NCI-H748 (cell line): Measurements from ENCODE around the gene CSMD2.
"Not testable (repeated sequence)": the region's sequence is repeated elsewhere in the genome, so short reads cannot be mapped to it uniquely, and the experiment has no call there.

Experiments used
- DNase-seq: peaks from one replicate; lab custom pipeline; 2025; ENCODE audit not compliant: unreplicated experiment; lab: John Stamatoyannopoulos, UW

CSMD2 gene

DNA sequence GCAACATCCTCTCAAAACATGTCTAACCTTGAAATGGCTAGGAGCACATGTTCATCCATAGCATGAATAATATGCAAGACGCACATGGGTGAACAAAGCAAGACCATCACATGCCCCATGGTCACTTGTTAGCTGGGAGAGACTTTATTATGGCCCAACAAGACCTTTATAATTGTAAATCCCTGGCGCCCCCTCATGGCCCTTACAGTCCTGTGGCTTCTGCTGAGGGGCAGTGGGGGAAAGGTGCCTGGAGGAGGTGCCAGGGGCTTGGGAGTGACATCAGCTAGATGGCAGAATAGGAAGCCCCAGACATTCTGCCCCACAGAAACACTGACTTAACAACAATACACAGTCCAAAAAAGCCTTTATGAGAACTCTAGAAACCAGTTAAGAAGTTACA is 51.7 kb downstream of the CSMD2 start:
- DNase-seq = peak; percentile 30

DNA sequence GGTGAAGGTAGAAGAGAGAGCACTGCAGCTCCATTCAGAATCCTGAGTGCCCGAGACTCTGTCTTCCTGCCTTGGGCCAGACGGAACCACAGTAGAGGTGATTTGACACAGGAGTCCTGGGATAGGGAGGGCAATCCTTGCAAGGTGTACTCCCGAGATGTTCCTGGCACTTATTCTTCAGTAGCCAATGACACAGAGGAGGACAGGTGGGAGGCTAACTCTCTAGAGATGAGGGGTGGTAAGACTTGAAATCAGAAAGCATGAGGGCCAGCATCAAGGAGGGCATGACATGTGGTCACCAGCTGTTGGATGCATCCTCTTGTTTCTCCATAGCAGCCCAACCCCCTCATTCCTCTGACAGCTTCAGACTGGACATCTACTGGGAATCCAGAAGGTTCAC is 56.3 kb downstream of the CSMD2 start:
- DNase-seq = no peak

DNA sequence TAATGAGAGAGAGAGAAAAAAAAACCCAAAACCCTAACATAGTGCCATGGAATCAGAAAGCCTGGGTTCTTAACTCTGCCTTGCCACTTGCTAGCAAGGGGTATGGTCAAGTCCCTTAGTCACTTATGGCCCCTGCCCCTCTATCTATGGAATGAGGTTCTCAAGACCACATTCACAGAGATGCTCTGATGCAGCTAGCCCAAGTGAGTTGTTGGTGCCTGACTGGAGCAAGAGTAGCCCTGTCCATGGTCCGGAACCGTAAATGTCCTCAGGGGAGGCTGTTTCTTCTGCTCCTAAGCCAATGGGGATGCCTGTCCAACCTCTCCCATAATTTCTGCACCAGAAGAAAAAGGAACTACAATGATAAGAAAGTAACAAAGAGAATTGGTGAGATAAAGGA is 56.8 kb downstream of the CSMD2 start:
- no peak for DNase-seq

DNA sequence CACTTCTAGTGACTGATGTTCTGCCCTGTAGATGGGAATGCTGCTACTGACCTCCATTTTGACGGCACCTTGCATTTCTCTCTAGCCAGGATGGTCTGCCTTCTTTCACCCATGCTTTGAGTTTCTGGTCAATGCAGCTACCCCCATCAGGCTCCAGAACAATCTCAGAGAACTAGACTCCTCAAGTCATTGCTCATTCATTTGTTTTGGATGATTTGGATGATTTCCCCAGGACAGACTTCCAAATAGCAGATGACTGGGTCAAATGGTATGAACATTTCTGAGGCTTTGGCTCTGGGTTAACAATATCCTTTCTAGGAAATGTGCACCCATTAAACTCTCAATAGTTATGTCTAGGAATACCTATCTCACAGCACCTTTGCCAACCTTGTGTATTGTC is 63.9 kb downstream of the CSMD2 start:
- DNase-seq = no peak

DNA sequence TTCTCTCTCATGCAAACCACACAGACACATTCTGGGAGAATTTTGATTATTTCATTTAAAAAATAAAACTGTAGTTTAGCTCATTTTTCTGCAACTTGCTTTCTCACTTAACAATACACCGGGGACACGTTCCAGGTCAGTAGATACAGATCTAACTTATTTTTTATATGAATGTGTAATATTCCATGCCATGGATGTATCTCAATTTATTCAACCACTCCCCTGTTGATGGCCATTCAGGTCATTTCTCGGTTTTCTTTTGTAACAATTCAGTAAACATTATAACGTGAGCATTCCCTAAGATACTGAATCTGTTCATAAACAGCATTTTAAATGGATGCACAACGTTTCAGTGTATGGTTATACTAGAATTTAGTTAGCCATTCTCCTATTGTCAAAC is 64.7 kb downstream of the CSMD2 start:
- no peak for DNase-seq

DNA sequence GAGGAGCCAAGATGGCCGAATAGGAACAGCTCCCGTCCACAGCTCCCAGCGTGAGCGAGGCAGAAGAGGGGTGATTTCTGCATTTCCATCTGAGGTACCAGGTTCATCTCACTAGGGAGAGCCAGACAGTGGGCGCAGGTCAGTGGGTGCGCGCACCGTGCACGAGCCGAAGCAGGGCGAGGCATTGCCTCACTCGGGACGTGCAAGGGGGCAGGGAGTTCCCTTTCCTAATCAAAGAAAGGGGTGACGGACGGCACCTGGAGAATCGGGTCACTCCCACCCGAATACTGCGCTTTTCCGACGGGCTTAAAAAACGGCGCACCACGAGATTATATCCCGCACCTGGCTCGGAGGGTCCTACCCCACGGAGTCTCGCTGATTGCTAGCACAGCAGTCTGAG is 72.6 kb downstream of the CSMD2 start:
- DNase-seq = not testable (repeated sequence)

DNA sequence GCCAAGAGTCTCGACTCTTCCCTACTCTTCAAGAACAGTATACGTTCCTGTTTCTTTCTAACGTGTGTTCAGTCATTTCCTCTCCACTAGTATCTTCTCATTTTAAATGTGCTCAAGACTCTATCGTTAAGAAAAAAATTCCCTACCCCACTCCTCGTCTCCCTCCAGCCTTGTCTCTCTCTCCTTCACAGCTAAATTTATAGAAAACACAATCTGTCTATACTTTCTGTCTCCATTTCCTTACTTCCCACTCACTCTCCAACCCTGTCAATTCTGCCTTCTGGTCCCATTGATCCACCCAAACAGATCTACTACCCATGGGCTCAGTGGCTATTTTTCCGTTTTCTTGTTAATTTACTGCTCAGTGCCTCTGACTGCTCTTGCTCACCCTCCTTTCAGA is 75.3 kb downstream of the CSMD2 start:
- no peak for DNase-seq

DNA sequence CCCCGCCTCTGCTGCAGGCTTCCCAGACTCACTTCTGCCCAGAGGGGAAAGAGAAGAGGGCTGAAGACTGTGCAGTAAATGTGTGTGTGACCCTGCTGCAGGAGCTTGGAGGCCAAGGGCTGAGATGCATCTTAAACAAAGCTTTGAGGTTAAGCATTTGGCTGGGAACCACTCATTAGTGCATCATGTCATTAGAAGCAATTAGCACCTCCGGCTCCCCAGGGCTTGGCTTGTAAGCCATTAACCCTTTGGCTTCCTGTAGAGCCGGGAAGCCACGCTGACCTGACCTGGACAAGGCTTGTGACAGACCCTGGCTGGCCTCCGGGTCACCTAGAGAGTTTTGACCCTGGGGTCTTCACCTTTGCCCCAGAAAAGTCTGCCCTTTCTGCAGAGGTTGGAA is 77.0 kb downstream of the CSMD2 start:
- no peak for DNase-seq

DNA sequence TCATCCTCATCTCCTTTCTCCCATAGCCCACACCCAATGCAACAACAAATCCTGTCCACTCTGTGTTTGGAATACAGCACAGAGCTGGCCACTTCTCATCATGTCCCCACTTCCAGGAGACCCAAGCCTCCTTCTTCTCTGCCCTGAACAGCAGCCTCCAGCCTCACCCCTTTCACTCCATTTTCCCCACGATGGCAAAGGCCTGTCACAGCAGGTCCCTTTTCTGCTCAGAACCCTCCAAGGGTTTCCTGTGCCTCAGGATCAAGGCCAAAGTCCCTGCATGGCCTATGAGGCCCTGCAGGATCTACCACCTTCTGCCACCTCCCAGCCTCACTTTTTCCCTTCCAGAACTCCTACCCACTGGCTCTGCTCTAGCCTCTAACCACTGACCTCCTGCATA is 78.5 kb downstream of the CSMD2 start:
- no peak for DNase-seq

DNA sequence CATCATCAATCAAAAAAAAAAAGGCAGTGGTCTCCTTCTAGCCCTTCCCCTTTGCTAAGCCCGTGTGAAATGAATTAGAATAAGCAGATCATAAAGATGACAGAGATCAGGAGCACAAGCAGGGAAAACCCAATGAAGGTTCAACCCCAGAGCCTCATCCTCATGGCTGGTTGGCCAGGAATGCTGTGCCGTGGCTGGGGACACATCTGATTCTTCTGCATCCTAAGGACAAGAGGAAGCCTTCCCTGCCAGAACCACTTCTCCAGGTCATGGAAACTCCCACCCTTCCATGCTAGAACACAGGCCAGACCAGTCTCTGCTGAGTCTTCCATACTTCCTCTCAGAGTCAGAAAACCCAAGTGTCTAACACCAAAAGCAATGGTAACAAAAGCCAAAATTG is 81.1 kb downstream of the CSMD2 start:
- no peak for DNase-seq

DNA sequence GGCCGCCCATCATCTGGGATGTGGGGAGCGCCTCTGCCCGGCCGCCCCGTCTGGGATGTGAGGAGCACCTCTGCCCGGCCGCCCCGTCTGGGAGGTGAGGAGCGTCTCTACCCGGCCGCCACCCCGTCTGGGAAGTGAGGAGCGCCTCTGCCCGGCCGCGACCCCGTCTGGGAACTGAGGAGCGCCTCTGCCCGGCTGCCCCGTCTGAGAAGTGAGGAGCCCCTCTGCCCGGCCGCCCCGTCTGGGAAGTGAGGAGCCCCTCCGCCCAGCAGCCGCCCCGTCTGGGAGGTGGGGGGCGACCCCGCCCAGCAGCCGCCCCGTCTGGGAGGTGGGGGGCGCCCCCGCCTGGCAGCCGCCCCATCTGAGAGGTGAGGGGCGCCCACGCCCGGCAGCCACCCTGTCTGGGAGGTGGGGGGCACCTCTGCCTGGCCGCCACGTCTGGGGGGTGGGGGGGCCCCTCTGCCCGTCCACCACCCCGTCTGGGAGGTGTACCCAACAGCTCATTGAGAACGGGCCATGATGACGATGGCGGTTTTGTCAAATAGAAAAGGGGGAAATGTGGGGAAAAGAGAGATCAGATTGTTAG is 82.9 kb downstream of the CSMD2 start:
- DNase-seq = not testable (repeated sequence)

DNA sequence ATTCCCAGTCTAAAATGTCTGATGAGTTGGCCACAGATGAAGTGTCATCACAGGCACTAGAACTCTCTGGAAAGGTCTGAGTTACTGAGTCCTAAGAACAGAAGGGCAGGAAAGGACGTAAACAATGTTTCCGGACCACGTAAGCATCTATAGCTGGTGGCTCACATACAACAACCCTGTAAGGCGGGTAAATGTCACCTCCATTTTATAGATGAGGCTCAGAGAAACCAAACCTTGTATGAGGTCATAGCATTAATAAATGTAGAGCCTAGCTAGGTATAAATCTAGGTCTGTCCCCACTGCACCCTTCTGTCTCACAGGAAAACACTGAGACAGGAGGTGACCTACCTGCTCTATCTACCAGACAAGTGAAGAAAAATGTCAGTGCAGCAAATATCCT is 86.6 kb downstream of the CSMD2 start:
- DNase-seq = no peak

DNA sequence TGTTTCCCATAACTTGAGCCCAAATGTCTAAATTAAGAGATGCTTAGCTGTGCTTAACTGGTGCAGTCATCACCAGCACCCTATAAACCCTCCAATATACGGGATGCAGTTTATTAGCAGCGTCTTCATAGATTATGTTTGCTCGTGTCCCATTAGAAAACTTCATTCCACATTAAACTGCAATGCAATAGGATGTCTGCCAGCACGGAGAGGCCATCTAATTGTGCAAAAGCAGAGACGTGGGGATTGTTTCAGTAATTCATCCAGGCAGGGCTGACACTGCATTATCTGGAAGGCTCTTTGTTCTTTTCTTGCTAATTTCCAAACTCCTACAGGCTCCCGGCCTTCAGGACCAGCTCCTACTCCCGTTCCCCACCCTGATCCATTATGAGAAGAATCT is 89.5 kb downstream of the CSMD2 start:
- no peak for DNase-seq

DNA sequence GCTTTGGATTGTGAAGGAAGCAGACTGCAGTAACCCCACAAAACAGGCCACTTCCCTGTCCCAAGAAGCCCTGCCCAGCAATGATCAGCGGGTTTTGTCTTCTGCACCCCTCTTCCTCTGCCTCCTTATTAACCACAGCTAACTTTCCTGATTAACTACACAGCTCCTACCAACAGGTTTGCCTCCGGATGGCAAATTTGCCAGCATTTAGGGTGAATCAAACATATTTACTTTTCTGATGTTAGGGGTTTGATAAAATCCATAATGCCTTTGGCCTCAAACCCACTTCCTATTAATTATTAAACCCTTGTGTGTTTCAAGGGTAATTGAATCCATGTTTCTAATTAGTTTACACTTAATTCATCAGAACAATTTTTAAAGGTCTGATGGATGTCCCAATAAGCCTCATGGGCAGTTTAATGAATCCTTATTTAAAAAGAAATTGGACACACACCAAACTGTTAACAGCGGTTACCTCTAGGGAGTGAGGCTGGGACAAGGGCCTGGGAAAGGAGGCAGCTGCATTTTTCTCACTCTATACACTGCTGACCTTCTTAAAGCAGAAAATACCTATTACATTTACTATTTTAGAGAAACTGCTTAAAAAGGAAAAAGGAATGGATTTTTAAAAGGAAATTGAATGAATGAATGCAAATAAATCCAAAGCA is 91.9 kb downstream of the CSMD2 start:
- DNase-seq = no peak

DNA sequence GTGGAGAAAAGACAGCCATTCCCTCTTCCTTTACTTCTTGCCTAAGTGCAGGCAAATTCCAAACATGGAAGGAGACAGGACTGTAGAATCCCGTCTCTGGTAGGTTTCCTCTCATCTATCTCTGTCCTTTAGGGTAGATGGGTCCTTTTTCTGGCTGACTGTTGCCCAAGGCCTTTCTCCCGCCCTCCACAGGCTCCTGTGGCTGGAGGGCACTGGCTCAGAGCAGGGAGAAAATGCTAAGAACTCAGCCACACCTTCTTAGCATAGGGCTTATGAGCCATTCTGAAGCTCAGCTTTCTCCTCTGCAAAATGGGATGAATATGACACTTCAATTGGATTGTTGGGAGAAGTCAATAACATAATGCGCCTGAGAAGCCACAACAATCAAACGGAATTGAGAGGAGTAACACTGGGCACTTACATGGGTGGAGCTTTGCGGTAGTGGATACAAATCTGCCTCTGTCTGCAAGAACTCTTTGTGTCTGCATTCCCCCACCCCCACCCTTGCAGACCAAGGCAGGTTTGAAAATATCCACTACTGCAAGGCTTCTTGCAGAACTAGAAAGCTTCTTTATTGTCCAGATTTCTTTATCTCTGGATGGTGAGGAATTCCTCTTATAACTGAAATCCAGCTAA is 94.7 kb downstream of the CSMD2 start:
- DNase-seq = peak; percentile 49

DNA sequence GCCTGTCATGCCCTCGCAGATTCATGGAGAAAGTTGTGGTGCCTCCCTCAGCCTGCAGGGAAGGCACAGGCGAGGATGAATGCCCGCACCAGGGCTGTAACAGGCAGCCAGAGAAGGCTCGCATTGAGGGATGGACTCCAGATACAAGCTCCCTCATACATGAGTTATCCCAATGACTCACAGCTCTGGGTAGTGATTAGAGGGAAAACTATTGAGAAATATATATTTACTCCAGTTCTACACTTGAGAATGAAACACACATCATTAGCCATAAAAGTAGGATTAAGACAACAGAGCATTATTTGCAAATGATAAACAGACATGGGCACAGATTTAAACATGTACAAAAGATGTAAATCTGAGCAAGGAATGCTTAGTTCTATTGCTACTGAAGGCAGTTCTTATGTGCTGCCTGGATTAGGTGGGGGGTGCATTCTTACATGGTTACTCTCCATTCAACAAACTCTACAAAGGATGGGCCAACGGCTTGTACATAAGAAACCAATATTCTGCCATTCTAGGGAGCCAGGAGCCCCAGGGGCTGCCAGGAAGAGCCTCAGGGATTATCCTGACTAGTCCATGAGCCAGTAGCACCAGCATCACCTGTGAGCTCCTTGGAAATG is 97.9 kb downstream of the CSMD2 start:
- no peak for DNase-seq

DNA sequence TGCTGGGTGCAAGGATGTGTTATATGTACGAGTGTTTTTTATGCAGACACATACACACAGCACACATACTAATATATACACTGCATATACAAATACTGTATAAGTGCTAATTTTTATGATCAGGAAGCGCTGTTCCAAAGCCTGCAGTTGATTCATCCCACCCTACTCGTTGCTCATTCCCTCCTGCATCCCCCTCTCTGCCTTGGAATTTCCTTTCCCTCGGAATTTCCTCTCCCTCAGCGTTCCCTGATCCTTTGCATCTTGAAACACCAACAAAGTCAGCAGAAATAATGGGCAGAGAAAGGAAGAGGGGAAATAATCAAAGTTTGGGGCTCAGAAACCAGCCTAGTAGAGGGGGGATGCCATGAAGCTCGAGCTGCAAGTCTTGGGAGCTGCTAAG is 98.9 kb downstream of the CSMD2 start:
- DNase-seq = no peak

DNA sequence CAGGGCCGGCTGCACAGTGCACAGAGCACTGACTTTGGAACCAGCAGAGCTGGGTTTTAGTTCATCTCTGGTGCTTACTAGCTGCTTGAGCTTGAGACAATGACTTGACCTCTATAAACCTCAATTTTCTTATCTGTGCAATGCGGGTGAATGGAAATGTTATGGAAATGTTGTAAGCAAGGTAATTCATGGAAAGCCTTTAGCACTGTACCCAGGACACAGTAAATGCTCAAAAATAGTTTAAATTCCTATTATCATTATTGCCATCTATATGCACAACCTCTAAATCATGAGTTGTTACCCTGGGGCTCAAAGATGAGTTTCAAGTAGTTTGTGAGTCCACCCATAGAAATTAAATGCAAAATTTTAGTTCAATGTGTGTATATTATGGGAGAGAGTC is 99.5 kb downstream of the CSMD2 start:
- no peak for DNase-seq

DNA sequence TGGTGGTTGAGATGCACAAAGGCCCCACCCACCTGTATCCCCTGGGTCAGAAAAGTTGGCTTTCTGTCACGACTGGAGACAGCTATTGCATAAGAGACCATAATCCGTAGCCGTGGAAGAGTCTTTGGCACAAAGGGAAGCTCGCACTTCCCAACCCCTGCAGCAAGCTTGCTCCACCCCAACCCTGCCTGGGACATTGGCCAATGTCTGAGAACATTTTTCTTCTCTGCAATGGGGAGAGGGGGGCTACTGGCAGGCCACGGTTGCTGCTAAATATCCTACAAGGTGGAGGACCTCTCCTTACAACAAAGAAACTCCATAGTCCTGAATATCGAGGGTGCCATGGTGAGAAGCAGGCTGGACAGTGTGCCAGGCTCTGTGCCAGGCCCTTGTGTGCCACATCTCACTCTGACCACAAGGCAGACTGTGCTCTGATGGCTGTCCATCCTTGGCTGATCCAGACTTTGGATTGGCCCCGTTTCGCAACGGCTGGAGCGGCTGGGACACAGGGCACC is 104.1 kb downstream of the CSMD2 start:
- DNase-seq = no peak

DNA sequence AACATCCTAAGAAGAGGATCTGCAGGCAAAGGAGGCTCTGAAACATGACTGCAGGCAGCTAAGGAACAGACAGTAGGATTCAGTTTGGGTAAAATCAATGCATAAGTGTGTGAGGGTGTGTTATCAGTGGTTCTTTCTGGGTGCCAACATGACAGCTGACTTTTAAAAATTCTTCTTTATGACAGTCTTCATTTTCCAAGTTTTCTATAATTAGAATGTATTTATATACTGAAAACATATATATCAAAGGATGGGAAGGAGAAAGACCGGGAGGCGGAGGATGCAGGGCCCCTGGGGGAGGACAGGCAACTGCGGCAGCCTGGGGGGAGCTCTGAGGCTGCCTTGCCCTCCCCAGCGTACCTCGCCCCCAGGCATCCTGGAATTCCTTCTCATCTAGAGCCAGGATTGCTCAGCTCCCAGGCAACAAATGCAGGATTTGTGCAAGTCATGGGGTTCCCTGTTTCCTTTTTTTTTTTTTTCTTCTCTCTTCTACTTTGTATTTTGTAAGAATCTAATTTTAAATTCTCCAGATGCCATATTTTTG is 104.8 kb downstream of the CSMD2 start:
- no peak for DNase-seq

DNA sequence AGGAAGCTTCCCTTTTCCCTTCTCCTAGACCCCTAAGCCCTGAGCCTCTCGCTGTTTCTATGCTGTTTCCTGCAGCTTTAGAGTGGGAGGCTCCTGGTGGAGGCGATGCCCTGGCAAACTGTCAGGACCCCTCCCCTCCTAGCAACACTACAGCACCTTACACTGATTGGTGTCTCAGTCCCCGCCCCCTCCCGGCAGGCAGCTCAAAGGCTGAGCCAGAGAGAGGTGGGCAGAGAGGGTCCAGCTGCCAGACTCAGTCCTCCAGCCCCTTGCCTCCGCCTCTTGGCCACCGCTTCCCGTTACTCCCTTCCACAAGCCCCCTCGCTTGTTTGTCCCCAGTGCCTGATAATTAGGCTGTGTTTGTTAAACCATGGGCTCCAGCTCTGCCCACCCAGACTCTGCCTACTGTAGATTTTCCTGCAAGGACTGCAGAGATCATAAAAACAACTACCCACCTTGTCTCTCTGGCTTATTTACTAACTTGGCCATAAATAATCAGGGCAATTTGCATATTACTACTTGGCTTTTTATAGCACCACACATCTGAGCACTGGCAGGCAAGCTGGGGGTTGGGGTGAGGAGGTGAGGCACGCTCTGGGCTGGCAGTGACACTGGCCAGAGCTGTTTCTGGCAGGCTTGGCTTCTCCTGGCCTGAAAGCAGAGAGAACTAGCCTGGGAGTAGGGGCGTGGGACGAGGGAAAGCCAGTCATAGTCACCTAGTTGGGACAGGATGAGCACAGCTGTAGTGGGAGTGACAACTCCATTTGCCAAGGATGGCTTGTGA is 107.5 kb downstream of the CSMD2 start:
- peak; percentile 24 for DNase-seq
